Lower leg skin (tissue), 4 donors: ENCODE results near the gene GABBR2. TPM values are rescaled to one million over a fixed set of nuclear protein-coding genes. Genes with fewer than 3 reads are reported as not detected.

ENCODE experiments used
- DNase-seq, 2 donors: peaks; one replicate each; pipeline ENCODE4 v3.0.0-alpha.2; 2019; ENCODE audit warnings: low spot score in 2 of 2
- H3K4me3 ChIP-seq: fragments of 200-600 bp; sonication (generic); 2 replicates; pipeline ENCODE4 v1.5.1; 2017; ENCODE audit warnings: mild to moderate bottlenecking, low read depth; ENCODE audit not compliant: poor library complexity, severe bottlenecking
- CTCF ChIP-seq, 3 donors: fragments of 450-650 bp; IDR thresholded peaks; one replicate each; pipeline ENCODE4 v1.5.1; 2016; ENCODE audit warnings: antibody characterized with exemption in 3 of 3, mild to moderate bottlenecking in 3 of 3, moderate library complexity in 2 of 3
- POLR2A ChIP-seq, 2 donors: fragments of 450-650 bp; IDR thresholded peaks; one replicate each; pipeline ENCODE4 v1.6.1; 2016 to 2017; ENCODE audit warnings: antibody characterized with exemption in 2 of 2, mild to moderate bottlenecking in 1 of 2, moderate library complexity in 1 of 2
- WGBS, 2 donors: methylation state at CpG; one replicate each; pipeline ENCODE4 v1.1.5; 2018; 5-methylcytosine and 5-hydroxymethylcytosine counted together
- intact Hi-C: fragments of 100-400 bp; cut with DNase I; formaldehyde crosslinking; loops from one replicate; pipeline ENCODE4 v1.15.0; 2023; ENCODE audit warnings: low total_unique reads
- total RNA-seq, 4 donors: library from RNA; depleted of rRNA; stranded (reverse); fragments of >200 nt; gene quantifications; one replicate each; pipeline ENCODE4 v1.1.0, GENCODE V29; 2016

Gene GABBR2
- total RNA-seq, 4 donors from 2014 or later, result 0.23 to 4.2 TPM; not detected in 2

GRCh38 chr9:98312365-98312764, 396.4 kb downstream of the GABBR2 start:
- H3K4me3 ChIP-seq, result no peak overlapping the region
- no peak for DNase-seq
- WGBS, 2 donors, result 90 to 93% methylated on average over 3 of the region's 3 CpGs
- TF ChIP-seq CTCF (IDR thresholded peaks at IDR 0.05), result no peak
- TF ChIP-seq POLR2A (IDR thresholded peaks at IDR 0.05), result no peak
- intact Hi-C loops, result loop anchor here (10.0 kb wide), 1 partner anchor 472 kb away; no protein-coding TSS in a partner anchor

- DNase-seq, result no peak
- intact Hi-C loops, result loop anchor here (10.0 kb wide), 1 partner anchor 473 kb away; no protein-coding TSS in a partner anchor
- no peak overlapping the region for H3K4me3 ChIP-seq
- no peak for TF ChIP-seq CTCF (IDR thresholded peaks at IDR 0.05)
- no peak for TF ChIP-seq POLR2A (IDR thresholded peaks at IDR 0.05)
Measured at GRCh38 chr9:98311541-98311940, 397.2 kb downstream of the GABBR2 start.

- 83 to 90% methylated on average over 6 of the region's 6 CpGs for WGBS, 2 donors
- no peak for DNase-seq
- no peak overlapping the region for H3K4me3 ChIP-seq
- intact Hi-C loops, result loop anchor here (10.0 kb wide), 1 partner anchor 474 kb away; no protein-coding TSS in a partner anchor
- no peak for TF ChIP-seq POLR2A (IDR thresholded peaks at IDR 0.05)
- TF ChIP-seq CTCF (IDR thresholded peaks at IDR 0.05), result no peak
Measured at GRCh38 chr9:98310752-98311392, 397.9 kb downstream of the GABBR2 start.

GRCh38 chr9:98306384-98307145, 402.2 kb downstream of the GABBR2 start:
- DNase-seq, result no peak
- WGBS, 2 donors, result 58% methylated on average over 7 of the region's 7 CpGs
- H3K4me3 ChIP-seq, result no peak overlapping the region
- no peak for TF ChIP-seq CTCF (IDR thresholded peaks at IDR 0.05)
- no peak for TF ChIP-seq POLR2A (IDR thresholded peaks at IDR 0.05)
- intact Hi-C loops, result no loop called here

- WGBS, 2 donors, result 79 to 86% methylated on average over 4 of the region's 4 CpGs
- TF ChIP-seq POLR2A (IDR thresholded peaks at IDR 0.05), result no peak
- TF ChIP-seq CTCF (IDR thresholded peaks at IDR 0.05), result no peak
- no peak overlapping the region for H3K4me3 ChIP-seq
- DNase-seq, result no peak
- intact Hi-C loops, result no loop called here
Measured at GRCh38 chr9:98304381-98304780, 404.4 kb downstream of the GABBR2 start.
